Glomerular visceral epithelial cell (primary cell): ENCODE measurements around the gene CLDN9.
"Not testable (repeated sequence)": the region's sequence is repeated elsewhere in the genome, so short reads cannot be mapped to it uniquely, and the experiment has no call there.

ENCODE experiments used
- DNase-seq: peaks from one replicate; pipeline ENCODE4 v3.0.0-alpha.2; 2016; ENCODE audit errors: extremely low spot score

CLDN9 gene

GRCh38 chr16:3030222-3031212 lies 17.8 kb downstream of the CLDN9 start:
- DNase-seq: no peak

GRCh38 chr16:3032624-3033023 lies 19.9 kb downstream of the CLDN9 start:
- no peak for DNase-seq

- no peak for DNase-seq
Measured at GRCh38 chr16:3035289-3035971, 22.7 kb downstream of the CLDN9 start.

GRCh38 chr16:3035972-3036725 lies 23.4 kb downstream of the CLDN9 start:
- DNase-seq: no peak

- DNase-seq: no peak
Measured at GRCh38 chr16:3036726-3037315, 24.1 kb downstream of the CLDN9 start, which contains the start of gene BICDL2. Gene BICDL2 (minus strand): TSS chr16:3036944. CDS start chr16:3035496, 1,448 bp downstream.

GRCh38 chr16:3038256-3038655 lies 25.5 kb downstream of the CLDN9 start:
- DNase-seq: no peak

GRCh38 chr16:3038896-3039295 lies 26.2 kb downstream of the CLDN9 start:
- DNase-seq: no peak

GRCh38 chr16:3042376-3042775 lies 29.7 kb downstream of the CLDN9 start:
- DNase-seq: no peak

GRCh38 chr16:3044708-3045107 lies 32.0 kb downstream of the CLDN9 start:
- no peak for DNase-seq

- DNase-seq: no peak
Measured at GRCh38 chr16:3045758-3046640, 33.3 kb downstream of the CLDN9 start, which contains the start of gene MMP25. Gene MMP25 (plus strand): TSS chr16:3046561. CDS start chr16:3046918, 357 bp downstream.

- no peak for DNase-seq
Measured at GRCh38 chr16:3046641-3047386, 34.1 kb downstream of the CLDN9 start.

- no peak for DNase-seq
Measured at GRCh38 chr16:3047387-3047720, 34.6 kb downstream of the CLDN9 start.

- DNase-seq: no peak
Measured at GRCh38 chr16:3049921-3050481, 37.3 kb downstream of the CLDN9 start.

GRCh38 chr16:3050487-3050886 lies 37.8 kb downstream of the CLDN9 start:
- DNase-seq: no peak

GRCh38 chr16:3051009-3051408 lies 38.3 kb downstream of the CLDN9 start:
- no peak for DNase-seq

- DNase-seq: no peak
Measured at GRCh38 chr16:3051494-3051893, 38.8 kb downstream of the CLDN9 start.

GRCh38 chr16:3052571-3053329 lies 40.0 kb downstream of the CLDN9 start:
- not testable (repeated sequence) for DNase-seq

GRCh38 chr16:3053330-3053710 lies 40.6 kb downstream of the CLDN9 start:
- DNase-seq: not testable (repeated sequence)
